SJSA1 (cell line): ENCODE data around the gene PDE3A. TPM values are rescaled to one million over a fixed set of nuclear protein-coding genes. Genes with fewer than 3 reads are reported as not detected.

Experiments
- DNase-seq, 2 experiments: peaks; one replicate each; pipeline ENCODE4 v3.0.0-alpha.2; 2015 to 2020; ENCODE audit warnings: low spot score in 2 of 2, low read depth in 1 of 2
- H3K27ac ChIP-seq: fragments of 250-450 bp; sonication (Bioruptor Pico); 2 replicates; pipeline ENCODE4 v1.5.1; 2020; ENCODE audit warnings: mild to moderate bottlenecking, moderate library complexity
- H3K27me3 ChIP-seq: fragments of 250-450 bp; sonication (Bioruptor Pico); replicated peaks from 2 replicates; pipeline ENCODE4 v1.5.1; 2020; ENCODE audit warnings: mild to moderate bottlenecking, moderate library complexity
- H3K36me3 ChIP-seq: fragments of 250-450 bp; sonication (Bioruptor Pico); 2 replicates; pipeline ENCODE4 v1.5.1; 2020; ENCODE audit warnings: mild to moderate bottlenecking
- H3K4me1 ChIP-seq: fragments of 250-450 bp; sonication (Bioruptor Pico); replicated peaks from 2 replicates; pipeline ENCODE4 v1.6.1; 2021; ENCODE audit warnings: mild to moderate bottlenecking
- H3K4me3 ChIP-seq: fragments of 250-450 bp; sonication (Bioruptor Pico); 2 replicates; pipeline ENCODE4 v1.5.1; 2020; ENCODE audit warnings: mild to moderate bottlenecking
- H3K9me3 ChIP-seq: fragments of 250-450 bp; sonication (Bioruptor Pico); replicated peaks from 2 replicates; pipeline ENCODE4 v1.5.1; 2020; ENCODE audit warnings: mild to moderate bottlenecking
- total RNA-seq: library from RNA; depleted of rRNA; stranded (reverse); fragments of >200 nt; shearing (Covaris generic); gene quantifications from 2 replicates; pipeline ENCODE4 v1.2.3, GENCODE V29; 2014

The PDE3A gene
- total RNA-seq, 1 experiment from 2014 or later: 0.13 TPM

DNA sequence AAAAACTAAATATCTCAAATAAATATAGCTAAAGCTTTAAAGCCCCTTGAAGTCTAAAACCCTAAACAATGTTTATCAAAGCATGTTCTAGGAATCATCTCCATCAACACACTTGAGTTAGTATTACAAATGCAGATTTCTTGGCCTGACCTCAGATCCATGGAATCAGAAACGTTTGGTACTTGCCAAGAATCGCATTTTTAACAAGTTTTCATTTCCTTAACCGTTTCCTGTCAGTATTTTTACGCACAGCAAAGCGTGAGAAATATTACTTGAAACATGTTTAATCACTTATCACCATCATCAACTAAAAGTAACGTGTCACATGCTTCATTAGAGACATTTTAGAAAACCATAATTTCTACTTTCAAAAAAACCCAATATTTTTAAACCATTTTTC is 336.5 kb downstream of the PDE3A start:
- H3K4me3 ChIP-seq: no peak overlapping the region
- DNase-seq: no peak
- no peaks in the 10 kb centered on the region for H3K4me1 ChIP-seq
- no peak overlapping the region for H3K27ac ChIP-seq
- no peaks in the 10 kb centered on the region for H3K27me3 ChIP-seq
- no peaks in the 10 kb centered on the region for H3K9me3 ChIP-seq
- no peaks in the 10 kb centered on the region for H3K36me3 ChIP-seq

- no peaks in the 10 kb centered on the region for H3K27me3 ChIP-seq
- DNase-seq: no peak
These were observed 343.5 kb downstream of the PDE3A start for GRCh38 chr12:20711846-20712245.

DNA sequence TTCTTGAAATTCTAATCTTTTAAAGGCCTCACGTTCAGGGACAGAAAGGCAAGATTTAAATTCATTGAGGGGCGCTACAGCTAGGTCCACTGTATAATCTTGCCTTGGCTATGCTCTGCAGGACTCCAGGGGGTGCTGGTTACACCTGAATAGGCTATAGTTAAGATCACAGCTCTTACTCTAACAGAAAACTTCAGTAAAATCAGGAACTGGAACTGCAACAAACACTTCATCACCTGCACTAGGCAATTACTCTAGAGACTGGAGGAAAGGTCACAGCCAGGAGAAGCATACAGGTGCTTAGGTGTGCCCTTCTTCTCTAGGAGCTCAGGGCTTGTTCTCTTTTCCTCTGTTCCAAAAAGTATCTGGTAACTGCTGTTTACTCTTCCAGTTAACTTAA is 347.7 kb downstream of the PDE3A start:
- DNase-seq: no peak
- H3K4me1 ChIP-seq: no peaks in the 10 kb centered on the region
- no peak overlapping the region for H3K27ac ChIP-seq
- no peaks in the 10 kb centered on the region for H3K9me3 ChIP-seq
- H3K4me3 ChIP-seq: no peak overlapping the region
- no peaks in the 10 kb centered on the region for H3K27me3 ChIP-seq
- no peaks in the 10 kb centered on the region for H3K36me3 ChIP-seq

More at GRCh38 chr12:20711846-20712245, 343.5 kb downstream of the PDE3A start:
- Histone ChIP-seq H3K36me3 (no peaks in the 10 kb centered on the region), H3K4me3 (no peak overlapping the region), H3K4me1 (no peaks in the 10 kb centered on the region), H3K27ac (no peak overlapping the region), H3K9me3 (no peaks in the 10 kb centered on the region)

- no peak for DNase-seq
- Histone ChIP-seq H3K4me3 (no peak overlapping the region), H3K36me3 (no peaks in the 10 kb centered on the region), H3K27ac (no peak overlapping the region), H3K9me3 (no peaks in the 10 kb centered on the region), H3K27me3 (no peaks in the 10 kb centered on the region), H3K4me1 (no peaks in the 10 kb centered on the region)
These were observed 348.6 kb downstream of the PDE3A start for GRCh38 chr12:20716985-20717384.

DNA sequence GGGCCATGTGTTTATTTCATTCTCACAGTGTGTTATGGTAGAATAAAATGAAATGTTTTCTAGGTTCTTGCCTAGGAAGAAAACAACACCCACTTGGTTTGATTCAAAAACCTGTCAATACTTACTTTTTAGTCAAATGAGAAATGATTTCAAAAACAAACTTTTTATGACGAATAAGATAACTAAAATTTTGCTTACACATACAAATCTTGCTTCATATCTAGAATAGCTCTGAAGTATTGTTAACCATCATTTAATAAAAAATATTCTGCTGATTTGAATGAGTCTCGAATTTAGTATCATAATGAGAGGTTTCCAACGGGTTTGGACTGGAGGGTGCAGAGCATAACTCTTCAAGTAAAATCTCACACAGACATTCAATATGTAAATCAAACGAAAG is 350.0 kb downstream of the PDE3A start:
- Histone ChIP-seq H3K4me3 (no peak overlapping the region), H3K27ac (no peak overlapping the region), H3K27me3 (no peaks in the 10 kb centered on the region), H3K4me1 (no peaks in the 10 kb centered on the region), H3K9me3 (no peaks in the 10 kb centered on the region), H3K36me3 (no peaks in the 10 kb centered on the region)
- DNase-seq: no peak

GRCh38 chr12:20722142-20722541 is 353.8 kb downstream of the PDE3A start:
- no peaks in the 10 kb centered on the region for H3K36me3 ChIP-seq
- no peaks in the 10 kb centered on the region for H3K4me1 ChIP-seq
- no peak for DNase-seq
- no peaks in the 10 kb centered on the region for H3K9me3 ChIP-seq
- no peaks in the 10 kb centered on the region for H3K27me3 ChIP-seq
- H3K4me3 ChIP-seq: no peak overlapping the region
- H3K27ac ChIP-seq: no peak overlapping the region

DNA sequence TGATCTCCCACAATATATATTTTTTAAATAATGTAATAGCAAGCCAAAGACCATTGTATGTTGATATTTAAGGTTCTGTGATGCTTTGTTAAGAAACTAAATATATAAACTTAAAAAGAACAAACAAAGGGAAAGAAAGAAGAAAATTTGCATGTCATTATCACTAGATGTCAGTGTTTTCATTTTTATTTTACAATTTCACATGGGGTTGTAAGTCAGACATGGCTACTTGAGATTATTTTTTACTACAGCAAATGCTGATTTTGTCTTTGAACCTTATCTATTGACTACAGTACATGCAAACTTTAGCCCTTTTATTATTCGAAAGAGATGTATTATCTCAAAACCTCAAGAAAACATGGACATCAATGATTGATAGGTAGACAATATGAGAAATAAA is 362.9 kb downstream of the PDE3A start:
- H3K4me1 ChIP-seq: no peaks in the 10 kb centered on the region
- no peaks in the 10 kb centered on the region for H3K9me3 ChIP-seq
- H3K27ac ChIP-seq: no peak overlapping the region
- H3K27me3 ChIP-seq: no peaks in the 10 kb centered on the region
- H3K36me3 ChIP-seq: no peaks in the 10 kb centered on the region
- no peak overlapping the region for H3K4me3 ChIP-seq
- no peak for DNase-seq
